Liver (tissue), 9 donors: ENCODE results near the gene CUBN. TPM values are rescaled to one million over a fixed set of nuclear protein-coding genes. Genes with fewer than 3 reads are reported as not detected.

Source experiments
- DNase-seq: peaks from one replicate; pipeline ENCODE4 v3.0.0-alpha.2; 2017; ENCODE audit warnings: low spot score
- H3K27ac ChIP-seq, 2 donors: one replicate each; pipeline ENCODE4 v1.7.0; 2013; ENCODE audit warnings: inconsistent platforms in 2 of 2, low read length in 2 of 2, control low read depth in 1 of 2, low read depth in 1 of 2, mild to moderate bottlenecking in 1 of 2
- H3K27me3 ChIP-seq, 4 donors: one replicate each; pipeline versions ENCODE4 v1.6.1 to v1.7.0; 2013; ENCODE audit warnings: low read length in 3 of 4, inconsistent platforms in 1 of 4, mild to moderate bottlenecking in 1 of 4, moderate library complexity in 1 of 4; ENCODE audit not compliant: control insufficient read depth in 4 of 4, insufficient read depth in 4 of 4
- H3K36me3 ChIP-seq, 4 donors: one replicate each; pipeline versions ENCODE4 v1.6.1 to v1.7.0; 2013; ENCODE audit warnings: low read length in 3 of 4, mild to moderate bottlenecking in 3 of 4, low read depth in 1 of 4, moderate library complexity in 1 of 4; ENCODE audit not compliant: control insufficient read depth in 4 of 4, insufficient read depth in 3 of 4
- H3K4me1 ChIP-seq, 4 donors: one replicate each; pipeline versions ENCODE4 v1.6.1 to v1.7.0; 2013; ENCODE audit warnings: low read length in 3 of 4, mild to moderate bottlenecking in 3 of 4, moderate library complexity in 1 of 4; ENCODE audit not compliant: control insufficient read depth in 4 of 4, insufficient read depth in 4 of 4
- H3K4me3 ChIP-seq, 3 donors: one replicate each; pipeline versions ENCODE4 v1.6.1 to v1.7.0; 2013; ENCODE audit warnings: low read length in 3 of 3, control low read depth in 1 of 3, low read depth in 1 of 3, mild to moderate bottlenecking in 1 of 3
- H3K9ac ChIP-seq, 2 donors: one replicate each; pipeline ENCODE4 v1.7.0; 2013; ENCODE audit warnings: low read length in 2 of 2, mild to moderate bottlenecking in 2 of 2, moderate library complexity in 2 of 2, control low read depth in 1 of 2, low read depth in 1 of 2
- H3K9me3 ChIP-seq, 4 donors: one replicate each; pipeline versions ENCODE4 v1.6.1 to v1.7.0; 2013; ENCODE audit warnings: low read length in 3 of 4; ENCODE audit not compliant: control insufficient read depth in 4 of 4
- CTCF ChIP-seq: fragments of 150-350 bp; IDR thresholded peaks from 2 replicates; pipeline ENCODE4 v1.5.1; 2017; ENCODE audit warnings: improper control_type of control experiment, low read depth, low read length; ENCODE audit not compliant: missing input control
- EGR1 ChIP-seq, 2 donors: IDR thresholded peaks; 2 replicates each; pipeline ENCODE4 v1.6.1; 2016 to 2018; ENCODE audit warnings: antibody characterized with exemption in 2 of 2, low read depth in 2 of 2
- FOXA1 ChIP-seq: IDR thresholded peaks from 2 replicates; pipeline ENCODE4 v1.6.1; 2016; ENCODE audit warnings: antibody characterized with exemption
- GABPA ChIP-seq, 2 donors: IDR thresholded peaks in 1 of 2; conservative IDR thresholded peaks in 1 of 2; 2 replicates each; pipeline ENCODE4 v1.6.1; 2016; ENCODE audit warnings: antibody characterized with exemption in 2 of 2, mild to moderate bottlenecking in 1 of 2, moderate library complexity in 1 of 2
- HNF4A ChIP-seq, 2 donors: conservative IDR thresholded peaks; 2 replicates each; pipeline ENCODE4 v1.6.1; 2016; ENCODE audit warnings: antibody characterized with exemption in 2 of 2, mild to moderate bottlenecking in 2 of 2
- HNF4G ChIP-seq: IDR thresholded peaks from 2 replicates; pipeline ENCODE4 v1.6.1; 2016; ENCODE audit warnings: antibody characterized with exemption
- JUND ChIP-seq, 2 donors: IDR thresholded peaks; 2 replicates each; pipeline ENCODE4 v1.6.1; 2016; ENCODE audit warnings: antibody characterized with exemption in 2 of 2
- RAD21 ChIP-seq, 2 donors: IDR thresholded peaks; 2 replicates each; pipeline ENCODE4 v1.6.1; 2016; ENCODE audit warnings: antibody characterized with exemption in 2 of 2, mild to moderate bottlenecking in 2 of 2
- RXRA ChIP-seq, 2 donors: IDR thresholded peaks; 2 replicates each; pipeline ENCODE4 v1.6.1; 2017 to 2018; ENCODE audit warnings: antibody characterized with exemption in 2 of 2, mild to moderate bottlenecking in 1 of 2
- SP1 ChIP-seq: IDR thresholded peaks from 2 replicates; pipeline ENCODE4 v1.6.1; 2018; ENCODE audit warnings: antibody characterized with exemption, mild to moderate bottlenecking
- TAF1 ChIP-seq: conservative IDR thresholded peaks from 2 replicates; pipeline ENCODE4 v1.6.1; 2016; ENCODE audit warnings: antibody characterized with exemption, mild to moderate bottlenecking
- YY1 ChIP-seq: IDR thresholded peaks from 2 replicates; pipeline ENCODE4 v1.6.1; 2016; ENCODE audit warnings: antibody characterized with exemption, mild to moderate bottlenecking
- WGBS: extraction: QIAGEN DNeasy Blood & Tissue Kit; methylation state at CpG from one replicate; pipeline ENCODE4 v1.1.7; 2013; 5-methylcytosine and 5-hydroxymethylcytosine counted together
- polyA plus RNA-seq, 2 donors: library from polyadenylated mRNA; stranded (reverse) in 1 of 2; unstranded in 1 of 2; fragments of 200-250 nt in 1 of 2; fragments of >200 nt in 1 of 2; fragmentation: Nextera tagmentation in 1 of 2; extraction: Ambion mirVana in 1 of 2; gene quantifications; one replicate each; pipeline versions ENCODE4 v1.2.1 to v1.2.3, GENCODE V29; 2013 to 2015
- total RNA-seq, 2 donors: library from RNA; depleted of rRNA; stranded (reverse); fragments of >200 nt; gene quantifications; one replicate each; pipeline ENCODE4 v1.2.3, GENCODE V29; 2014
- TF ChIP-seq, protein P1 (sequence below): IDR thresholded peaks from 2 replicates; pipeline ENCODE4 v1.6.1; 2016; ENCODE audit warnings: antibody characterized with exemption
- TF ChIP-seq, protein P2 (sequence below): IDR thresholded peaks from 2 replicates; pipeline ENCODE4 v1.6.1; 2016; ENCODE audit warnings: antibody characterized with exemption, mild to moderate bottlenecking
- TF ChIP-seq, protein P3 (sequence below): IDR thresholded peaks from 2 replicates; pipeline ENCODE4 v1.6.1; 2016; ENCODE audit warnings: antibody characterized with exemption
- donor health status: healthy.
- donor health status: healthy.
- donor health status: healthy.
- donor health status: healthy.
- donor health status: healthy.

Gene CUBN
- total and polyA plus RNA-seq, 4 donors, result 0.01 to 0.67 (median 0.30) TPM

DNA sequence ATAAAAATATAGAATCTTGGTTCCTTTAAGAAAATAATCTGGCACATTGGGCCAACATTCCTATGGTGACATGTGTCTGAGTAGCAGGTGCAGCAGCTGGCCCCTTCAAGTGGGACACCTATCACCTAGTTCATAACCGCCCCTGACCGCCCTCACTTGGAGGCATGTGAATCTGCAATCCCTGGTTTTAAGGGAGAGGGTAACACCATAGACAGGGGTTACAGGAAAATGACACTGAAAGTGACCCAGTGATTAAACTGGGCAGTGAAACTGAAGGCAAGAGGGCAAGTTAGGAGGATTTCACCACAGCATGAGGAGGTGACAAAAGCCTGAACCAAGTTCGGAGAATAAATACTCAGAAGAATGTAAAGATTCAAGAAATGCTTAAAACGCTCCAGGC, 313.4 kb downstream of the CUBN start:
- no peak overlapping the region for H3K27ac ChIP-seq
- H3K9me3 ChIP-seq, result no peaks in the 10 kb centered on the region
- H3K9ac ChIP-seq, result peak overlapping the region in 1 of 2 donors; percentile 54
- DNase-seq, result no peak
- no peak for TF ChIP-seq YY1
- TF ChIP-seq HNF4A (conservative IDR thresholded peaks at IDR 0.05), result peak in 1 of 2 donors; percentile 22
- H3K4me3 ChIP-seq, result peak overlapping the region in 2 of 3 donors; percentile 33 to 79
- no peaks in the 10 kb centered on the region for H3K36me3 ChIP-seq
- 79% methylated on average over 4 of the region's 4 CpGs for WGBS
- H3K27me3 ChIP-seq, result no peaks in the 10 kb centered on the region
- peaks cover 2 to 15% (median 7%) of the 10 kb centered on the region in 4 donors for H3K4me1 ChIP-seq

GRCh38 chr10:16814012-16814411, 315.6 kb downstream of the CUBN start:
- no peaks in the 10 kb centered on the region for H3K27me3 ChIP-seq
- no peak for TF ChIP-seq SP1
- TF ChIP-seq GABPA (IDR thresholded peaks at IDR 0.05 in 1 of 2, conservative IDR thresholded peaks at IDR 0.05 in 1 of 2), result no peak
- TF ChIP-seq JUND (IDR thresholded peaks at IDR 0.05), result no peak
- TF ChIP-seq, protein P1, sequence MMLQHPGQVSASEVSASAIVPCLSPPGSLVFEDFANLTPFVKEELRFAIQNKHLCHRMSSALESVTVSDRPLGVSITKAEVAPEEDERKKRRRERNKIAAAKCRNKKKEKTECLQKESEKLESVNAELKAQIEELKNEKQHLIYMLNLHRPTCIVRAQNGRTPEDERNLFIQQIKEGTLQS, result no peak
- H3K9me3 ChIP-seq, result no peaks in the 10 kb centered on the region
- DNase-seq, result no peak
- no peak overlapping the region for H3K27ac ChIP-seq
- H3K4me1 ChIP-seq, result peaks cover 2 to 15% (median 7%) of the 10 kb centered on the region in 4 donors
- H3K9ac ChIP-seq, result no peak overlapping the region
- H3K4me3 ChIP-seq, result no peak overlapping the region
- H3K36me3 ChIP-seq, result no peaks in the 10 kb centered on the region
- 94% methylated on average over 3 of the region's 3 CpGs for WGBS

DNA sequence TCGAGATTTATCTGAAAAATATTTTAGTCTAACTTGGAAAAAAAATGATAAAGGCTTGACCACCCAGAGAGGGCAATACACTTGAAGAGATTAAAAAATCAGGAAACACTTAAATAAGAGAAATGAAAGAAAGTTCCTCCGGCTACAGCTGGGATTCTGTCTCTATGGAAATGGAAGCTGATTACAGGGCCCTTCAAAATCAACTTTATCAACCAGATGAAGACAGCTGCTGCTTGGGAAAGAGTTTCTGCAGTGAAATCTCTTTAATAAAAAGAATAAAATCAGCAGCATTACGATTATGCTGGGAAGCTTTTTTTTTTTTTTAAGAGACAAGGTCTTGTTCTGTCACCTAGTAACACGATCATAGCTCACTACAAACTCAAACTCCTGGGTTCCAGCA, 316.9 kb downstream of the CUBN start:
- Histone ChIP-seq H3K4me1 (peaks cover 2 to 10% (median 5%) of the 10 kb centered on the region in 4 donors), H3K27ac (no peak overlapping the region), H3K4me3 (no peak overlapping the region), H3K9me3 (no peaks in the 10 kb centered on the region), H3K9ac (no peak overlapping the region), H3K36me3 (no peaks in the 10 kb centered on the region), H3K27me3 (no peaks in the 10 kb centered on the region)
- WGBS, result 86% methylated on average over 4 of the region's 4 CpGs
- TF ChIP-seq CTCF, result no peak
- TF ChIP-seq, protein P2, sequence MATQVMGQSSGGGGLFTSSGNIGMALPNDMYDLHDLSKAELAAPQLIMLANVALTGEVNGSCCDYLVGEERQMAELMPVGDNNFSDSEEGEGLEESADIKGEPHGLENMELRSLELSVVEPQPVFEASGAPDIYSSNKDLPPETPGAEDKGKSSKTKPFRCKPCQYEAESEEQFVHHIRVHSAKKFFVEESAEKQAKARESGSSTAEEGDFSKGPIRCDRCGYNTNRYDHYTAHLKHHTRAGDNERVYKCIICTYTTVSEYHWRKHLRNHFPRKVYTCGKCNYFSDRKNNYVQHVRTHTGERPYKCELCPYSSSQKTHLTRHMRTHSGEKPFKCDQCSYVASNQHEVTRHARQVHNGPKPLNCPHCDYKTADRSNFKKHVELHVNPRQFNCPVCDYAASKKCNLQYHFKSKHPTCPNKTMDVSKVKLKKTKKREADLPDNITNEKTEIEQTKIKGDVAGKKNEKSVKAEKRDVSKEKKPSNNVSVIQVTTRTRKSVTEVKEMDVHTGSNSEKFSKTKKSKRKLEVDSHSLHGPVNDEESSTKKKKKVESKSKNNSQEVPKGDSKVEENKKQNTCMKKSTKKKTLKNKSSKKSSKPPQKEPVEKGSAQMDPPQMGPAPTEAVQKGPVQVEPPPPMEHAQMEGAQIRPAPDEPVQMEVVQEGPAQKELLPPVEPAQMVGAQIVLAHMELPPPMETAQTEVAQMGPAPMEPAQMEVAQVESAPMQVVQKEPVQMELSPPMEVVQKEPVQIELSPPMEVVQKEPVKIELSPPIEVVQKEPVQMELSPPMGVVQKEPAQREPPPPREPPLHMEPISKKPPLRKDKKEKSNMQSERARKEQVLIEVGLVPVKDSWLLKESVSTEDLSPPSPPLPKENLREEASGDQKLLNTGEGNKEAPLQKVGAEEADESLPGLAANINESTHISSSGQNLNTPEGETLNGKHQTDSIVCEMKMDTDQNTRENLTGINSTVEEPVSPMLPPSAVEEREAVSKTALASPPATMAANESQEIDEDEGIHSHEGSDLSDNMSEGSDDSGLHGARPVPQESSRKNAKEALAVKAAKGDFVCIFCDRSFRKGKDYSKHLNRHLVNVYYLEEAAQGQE, result no peak
- no peak for TF ChIP-seq YY1
- TF ChIP-seq FOXA1, result no peak
- no peak for TF ChIP-seq GABPA (IDR thresholded peaks at IDR 0.05 in 1 of 2, conservative IDR thresholded peaks at IDR 0.05 in 1 of 2)
- no peak for TF ChIP-seq SP1
- no peak for TF ChIP-seq RAD21 (IDR thresholded peaks at IDR 0.05)
- TF ChIP-seq EGR1 (IDR thresholded peaks at IDR 0.05; ENCODE audit: low read depth in 2 of 2), result no peak
- TF ChIP-seq, protein P3, sequence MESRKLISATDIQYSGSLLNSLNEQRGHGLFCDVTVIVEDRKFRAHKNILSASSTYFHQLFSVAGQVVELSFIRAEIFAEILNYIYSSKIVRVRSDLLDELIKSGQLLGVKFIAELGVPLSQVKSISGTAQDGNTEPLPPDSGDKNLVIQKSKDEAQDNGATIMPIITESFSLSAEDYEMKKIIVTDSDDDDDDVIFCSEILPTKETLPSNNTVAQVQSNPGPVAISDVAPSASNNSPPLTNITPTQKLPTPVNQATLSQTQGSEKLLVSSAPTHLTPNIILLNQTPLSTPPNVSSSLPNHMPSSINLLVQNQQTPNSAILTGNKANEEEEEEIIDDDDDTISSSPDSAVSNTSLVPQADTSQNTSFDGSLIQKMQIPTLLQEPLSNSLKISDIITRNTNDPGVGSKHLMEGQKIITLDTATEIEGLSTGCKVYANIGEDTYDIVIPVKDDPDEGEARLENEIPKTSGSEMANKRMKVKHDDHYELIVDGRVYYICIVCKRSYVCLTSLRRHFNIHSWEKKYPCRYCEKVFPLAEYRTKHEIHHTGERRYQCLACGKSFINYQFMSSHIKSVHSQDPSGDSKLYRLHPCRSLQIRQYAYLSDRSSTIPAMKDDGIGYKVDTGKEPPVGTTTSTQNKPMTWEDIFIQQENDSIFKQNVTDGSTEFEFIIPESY, result no peak
- no peak for TF ChIP-seq JUND (IDR thresholded peaks at IDR 0.05)
- TF ChIP-seq HNF4G, result no peak
- TF ChIP-seq RXRA (IDR thresholded peaks at IDR 0.05), result no peak
- no peak for TF ChIP-seq TAF1
- DNase-seq, result no peak
